Smooth muscle cell of the umbilical artery (primary cell): ENCODE results near the gene PDE7B. TPM values are rescaled to one million over a fixed set of nuclear protein-coding genes. Genes with fewer than 3 reads are reported as not detected.

ENCODE experiments used
- total RNA-seq: library from RNA; depleted of rRNA; stranded (reverse); fragments of >200 nt; gene quantifications from 2 replicates; pipeline ENCODE4 v1.2.3, GENCODE V29; 2014

PDE7B gene
- 18.7 and 35.3 TPM in 2 replicates for total RNA-seq

GRCh38 chr6:135851442-135852271 lies at the start of gene PDE7B:
PDE7B (plus strand) TSS chr6:135851701.

